Neural crest cell (in vitro differentiated cells): ENCODE data around the gene MYH7B. TPM values are rescaled to one million over a fixed set of nuclear protein-coding genes. Genes with fewer than 3 reads are reported as not detected.
A peak's percentile ranks its signal among the peaks of the same experiment; 100 is the strongest.

Experiments
- DNase-seq: peaks from one replicate; pipeline ENCODE4 v3.0.0; 2021; ENCODE audit warnings: low read depth, mixed read lengths, low spot score
- H3K27ac Mint-ChIP-seq: one replicate; pipeline ENCODE4 v1.8.0; 2021; ENCODE audit warnings: mild to moderate bottlenecking, mixed read lengths; ENCODE audit not compliant: unreplicated experiment
- H3K27me3 Mint-ChIP-seq: 2 replicates; pipeline ENCODE4 v1.8.0; 2021; ENCODE audit warnings: low read depth, mild to moderate bottlenecking, mixed read lengths
- H3K36me3 Mint-ChIP-seq: 2 replicates; pipeline ENCODE4 v1.8.0; 2021; ENCODE audit warnings: low read depth, mild to moderate bottlenecking, mixed read lengths
- H3K4me1 Mint-ChIP-seq: 2 replicates; pipeline ENCODE4 v1.8.0; 2021; ENCODE audit warnings: mixed read lengths
- H3K4me3 Mint-ChIP-seq: one replicate; pipeline ENCODE4 v1.8.0; 2021; ENCODE audit warnings: mild to moderate bottlenecking, mixed read lengths
- H3K9me3 Mint-ChIP-seq: 2 replicates; pipeline ENCODE4 v1.8.0; 2021; ENCODE audit warnings: mixed read lengths
- total RNA-seq: library from RNA; stranded (reverse); gene quantifications from 2 replicates; pipeline ENCODE4 v1.2.1, GENCODE V29; 2021
- TF ChIP-seq, protein P1 (sequence below): fragments of 200-600 bp; sonication (generic); conservative IDR thresholded peaks from 2 replicates; pipeline ENCODE4 v1.5.0; 2021; ENCODE audit warnings: antibody characterized with exemption, mild to moderate bottlenecking

Gene MYH7B
- total RNA-seq, 1 donor from 2014 or later: 0.77 TPM

- Mint-ChIP-seq H3K27me3 (no peaks in the 10 kb centered on the region), H3K9me3 (no peaks in the 10 kb centered on the region), H3K36me3 (peaks cover 13% of the 10 kb centered on the region), H3K4me3 (no peak overlapping the region), H3K27ac (peak overlapping the region; percentile 0), H3K4me1 (no peaks in the 10 kb centered on the region)
- DNase-seq: no peak
- TF ChIP-seq, protein P1, sequence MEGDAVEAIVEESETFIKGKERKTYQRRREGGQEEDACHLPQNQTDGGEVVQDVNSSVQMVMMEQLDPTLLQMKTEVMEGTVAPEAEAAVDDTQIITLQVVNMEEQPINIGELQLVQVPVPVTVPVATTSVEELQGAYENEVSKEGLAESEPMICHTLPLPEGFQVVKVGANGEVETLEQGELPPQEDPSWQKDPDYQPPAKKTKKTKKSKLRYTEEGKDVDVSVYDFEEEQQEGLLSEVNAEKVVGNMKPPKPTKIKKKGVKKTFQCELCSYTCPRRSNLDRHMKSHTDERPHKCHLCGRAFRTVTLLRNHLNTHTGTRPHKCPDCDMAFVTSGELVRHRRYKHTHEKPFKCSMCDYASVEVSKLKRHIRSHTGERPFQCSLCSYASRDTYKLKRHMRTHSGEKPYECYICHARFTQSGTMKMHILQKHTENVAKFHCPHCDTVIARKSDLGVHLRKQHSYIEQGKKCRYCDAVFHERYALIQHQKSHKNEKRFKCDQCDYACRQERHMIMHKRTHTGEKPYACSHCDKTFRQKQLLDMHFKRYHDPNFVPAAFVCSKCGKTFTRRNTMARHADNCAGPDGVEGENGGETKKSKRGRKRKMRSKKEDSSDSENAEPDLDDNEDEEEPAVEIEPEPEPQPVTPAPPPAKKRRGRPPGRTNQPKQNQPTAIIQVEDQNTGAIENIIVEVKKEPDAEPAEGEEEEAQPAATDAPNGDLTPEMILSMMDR: no peak
Observed at GRCh38 chr20:34938466-34939163, 17.1 kb upstream of the MYH7B start.

DNA sequence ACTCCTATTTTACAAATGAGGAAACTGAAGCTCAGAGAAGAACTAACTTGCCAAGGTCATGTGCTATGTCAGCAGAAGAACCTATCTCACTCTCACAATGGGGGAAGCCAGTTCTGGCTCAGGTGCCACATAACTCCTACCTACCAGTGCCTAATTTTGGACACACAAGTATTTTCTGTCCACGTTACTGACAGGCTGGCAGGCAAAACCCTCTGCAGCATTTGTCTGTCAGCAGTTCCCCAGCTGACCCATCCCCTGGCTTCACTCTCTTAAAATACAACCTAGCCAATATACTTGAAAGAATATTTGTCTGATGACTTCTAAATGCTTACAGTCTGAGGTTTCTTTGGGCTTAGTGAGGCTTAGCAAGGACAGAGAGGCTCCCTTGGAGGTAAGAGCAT, 15.6 kb upstream of the MYH7B start:
- TF ChIP-seq, protein P1: no peak
- H3K4me1 Mint-ChIP-seq: no peaks in the 10 kb centered on the region
- H3K4me3 Mint-ChIP-seq: no peak overlapping the region
- peaks cover 13% of the 10 kb centered on the region for H3K36me3 Mint-ChIP-seq
- H3K27me3 Mint-ChIP-seq: no peaks in the 10 kb centered on the region
- no peaks in the 10 kb centered on the region for H3K9me3 Mint-ChIP-seq
- H3K27ac Mint-ChIP-seq: no peak overlapping the region
- no peak for DNase-seq

GRCh38 chr20:34941226-34941625, 14.4 kb upstream of the MYH7B start:
- peaks cover 11% of the 10 kb centered on the region for H3K36me3 Mint-ChIP-seq
- H3K9me3 Mint-ChIP-seq: no peaks in the 10 kb centered on the region
- H3K27ac Mint-ChIP-seq: no peak overlapping the region
- H3K4me3 Mint-ChIP-seq: no peak overlapping the region
- DNase-seq: no peak
- TF ChIP-seq, protein P1: no peak
- no peaks in the 10 kb centered on the region for H3K27me3 Mint-ChIP-seq
- H3K4me1 Mint-ChIP-seq: no peaks in the 10 kb centered on the region

DNA sequence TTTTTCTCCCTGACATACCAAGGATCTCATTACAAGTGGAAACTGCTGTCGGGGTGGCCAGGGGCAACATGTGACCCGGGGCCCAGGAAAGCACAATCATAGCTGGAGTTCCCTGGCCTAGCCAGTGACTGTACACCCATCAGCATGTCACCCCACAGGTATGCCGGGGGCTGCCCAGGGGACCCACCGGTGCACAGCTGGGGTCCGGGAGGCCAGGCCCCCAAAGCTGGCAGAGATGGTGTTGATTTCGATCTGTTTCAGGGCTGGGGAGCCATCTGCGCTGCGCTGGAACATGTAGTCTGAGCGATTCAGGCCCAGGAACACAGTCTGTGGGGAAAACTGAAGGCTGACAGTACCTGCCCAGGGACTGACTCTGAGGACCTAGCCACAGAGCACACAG, 13.4 kb upstream of the MYH7B start:
- Mint-ChIP-seq H3K27ac (no peak overlapping the region), H3K27me3 (no peaks in the 10 kb centered on the region), H3K9me3 (no peaks in the 10 kb centered on the region), H3K4me3 (no peak overlapping the region), H3K4me1 (no peaks in the 10 kb centered on the region), H3K36me3 (peaks cover 8% of the 10 kb centered on the region)
- TF ChIP-seq, protein P1: no peak
- no peak for DNase-seq

DNA sequence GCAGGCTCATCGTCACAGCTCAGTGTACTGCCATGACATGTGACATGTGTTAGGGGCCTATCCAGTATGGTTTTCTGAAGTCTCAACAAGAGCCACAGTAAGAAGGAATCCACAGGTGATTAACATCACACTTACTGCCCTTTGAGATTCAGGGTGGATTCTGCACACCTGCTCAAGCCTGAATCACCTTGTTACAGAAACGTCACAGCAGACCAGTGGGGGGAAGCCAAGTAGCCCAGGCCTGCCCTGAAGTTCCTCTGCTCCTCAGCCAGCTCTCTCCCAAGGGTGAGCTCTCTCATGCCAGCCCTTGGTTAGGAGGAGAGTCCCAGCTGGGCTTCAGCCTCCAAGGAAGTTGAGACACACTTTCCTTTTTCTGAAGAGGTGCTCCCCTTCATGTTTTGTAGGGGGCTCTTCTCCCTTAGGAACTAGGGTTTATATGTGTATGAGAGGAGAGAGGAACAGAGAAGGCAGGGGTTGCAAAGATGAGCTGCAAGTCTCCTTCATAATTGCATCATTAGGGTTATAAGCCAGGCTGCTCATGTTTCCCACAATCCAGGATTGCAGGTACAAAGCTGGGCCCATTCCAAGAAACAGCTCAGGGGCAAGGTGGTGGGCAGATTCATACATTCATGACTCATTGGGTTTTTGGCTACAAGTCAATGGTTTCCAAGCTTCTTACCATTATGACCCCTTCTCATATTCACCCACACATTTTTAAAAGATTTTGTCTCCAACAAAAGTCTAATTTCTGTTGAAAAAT, 11.7 kb upstream of the MYH7B start:
- no peaks in the 10 kb centered on the region for H3K4me1 Mint-ChIP-seq
- no peaks in the 10 kb centered on the region for H3K27me3 Mint-ChIP-seq
- TF ChIP-seq, protein P1: no peak
- H3K9me3 Mint-ChIP-seq: no peaks in the 10 kb centered on the region
- peaks cover 8% of the 10 kb centered on the region for H3K36me3 Mint-ChIP-seq
- no peak for DNase-seq
- H3K27ac Mint-ChIP-seq: no peak overlapping the region
- H3K4me3 Mint-ChIP-seq: no peak overlapping the region
